Heart left ventricle (tissue), 16 donors: ENCODE data around the gene GCC1. TPM values are rescaled to one million over a fixed set of nuclear protein-coding genes. Genes with fewer than 3 reads are reported as not detected.

ENCODE experiments used
- ATAC-seq, 4 donors: fragments of 200-7000 bp; cut with Tn5 transposase; one replicate each; pipeline ENCODE4 v1.9.1; 2020 to 2022; ENCODE audit warnings: moderate library complexity in 4 of 4, mild to moderate bottlenecking in 3 of 4, moderate number of reproducible peaks in 1 of 4
- DNase-seq, 5 donors: peaks; one replicate each; pipeline ENCODE4 v3.0.0-alpha.2; 2020
- H3K27ac ChIP-seq, 12 donors: fragments of 200-600 bp; sonication (generic) in 4 of 12; one replicate each; pipeline versions ENCODE4 v1.5.0 to v1.8.0; 2016 to 2022; ENCODE audit warnings: mild to moderate bottlenecking in 2 of 12
- H3K27me3 ChIP-seq, 9 donors: fragments of 200-600 bp; sonication (generic) in 2 of 9; one replicate each; pipeline versions ENCODE4 v1.5.1 to v1.8.0; 2016 to 2022; ENCODE audit warnings: mild to moderate bottlenecking in 3 of 9
- H3K36me3 ChIP-seq, 9 donors: fragments of 200-600 bp; sonication (generic) in 2 of 9; one replicate each; pipeline versions ENCODE4 v1.5.0 to v1.8.0; 2018 to 2022; ENCODE audit warnings: mild to moderate bottlenecking in 2 of 9
- H3K4me1 ChIP-seq, 12 donors: fragments of 200-600 bp; sonication (generic) in 4 of 12; one replicate each; pipeline versions ENCODE4 v1.5.0 to v1.8.0; 2016 to 2022; ENCODE audit warnings: mild to moderate bottlenecking in 3 of 12
- H3K4me3 ChIP-seq, 12 donors: fragments of 200-600 bp; sonication (generic) in 4 of 12; one replicate each; pipeline versions ENCODE4 v1.5.0 to v1.8.0; 2017 to 2022; ENCODE audit warnings: mild to moderate bottlenecking in 9 of 12, moderate library complexity in 4 of 12
- H3K9me3 ChIP-seq, 12 donors: fragments of 200-600 bp; sonication (generic) in 4 of 12; one replicate each; pipeline versions ENCODE4 v1.5.0 to v1.8.0; 2016 to 2022; ENCODE audit warnings: mild to moderate bottlenecking in 1 of 12
- CTCF ChIP-seq, 12 donors: fragments of 200-600 bp; sonication (generic) in 4 of 12; IDR thresholded peaks; one replicate each; pipeline versions ENCODE4 v1.5.0 to v1.8.0; 2018 to 2022; ENCODE audit warnings: antibody characterized with exemption in 12 of 12, mild to moderate bottlenecking in 5 of 12
- POLR2A ChIP-seq, 2 donors: fragments of 450-650 bp; IDR thresholded peaks; one replicate each; pipeline ENCODE4 v1.6.1; 2017; ENCODE audit warnings: antibody characterized with exemption in 2 of 2, mild to moderate bottlenecking in 2 of 2, moderate library complexity in 2 of 2
- WGBS, 4 donors: extraction: QIAGEN DNeasy Blood & Tissue Kit in 2 of 4; methylation state at CpG; one replicate each; pipeline versions ENCODE4 v1.1.5 to v1.1.7; 2013 to 2018; 5-methylcytosine and 5-hydroxymethylcytosine counted together
- intact Hi-C, 10 donors: fragments of 100-400 bp; cut with DNase I; formaldehyde crosslinking; loops; one replicate each; pipeline versions ENCODE4 v1.11.1 to v1.14.2; 2022
- polyA plus RNA-seq, 2 donors: library from polyadenylated mRNA; stranded (reverse); fragments of 200-250 nt; gene quantifications; one replicate each; pipeline ENCODE4 v1.2.3, GENCODE V29; 2013
- total RNA-seq, 9 donors: library from RNA; depleted of rRNA in 2 of 9; stranded (reverse); fragments of >200 nt in 2 of 9; fragmentation: NEBNext Ultra II Directional in 3 of 9; extraction: Animal tissue kit (Norgen Biotek cat#: 25700) in 3 of 9; gene quantifications; one replicate each; pipeline versions ENCODE4 v1.1.0 to v1.2.4, GENCODE V29; 2016 to 2023
- donor health status: ischemic (EF 13 %, LVEDD 7.1; RV severe dilation, severe dysfunction).
- donor health status: healthy with polysubstance abuse.
- donor health status: DM: no; HTN: yes; CAD: no.
- donor health status: DM: no; HTN: no; CAD: no.
- donor health status: ischemic (EF 25% LVEDD 6.9; RV normal size, moderate dysfunction).
- donor health status: ischemic (EF 25% LVEDD 5.7; RV mildly dilated, moderate dysfunction).
- donor health status: healthy.
- donor health status: DM: yes; HTN: yes; CAD: no.
- donor health status: ischemic (EF 35%, LVEDD 5.7; RV mildly dilated, moderate dysfunction).
- donor health status: nonischemic (EF 11% LVEDD 7.7; RV severe dilation, severe dysfunction).
- donor health status: DM: yes; HTN: yes; CAD: no.
- donor health status: PGD.
- donor health status: ischemic (EF 29% LVEDD 5.4; RV normal size, mild dysfunction).
- donor health status: nonischemic (EF 23%, LVEDD 6.1; RV moderate dilation, normal function).

GCC1 gene
- total and polyA plus RNA-seq, 11 donors: 2.2 to 12.8 (median 8.0) TPM

GRCh38 chr7:127609297-127609696 lies 23.9 kb upstream of the GCC1 start:
- Histone ChIP-seq H3K27me3 (peaks cover 0 to 13% (median 0%) of the 10 kb centered on the region in 9 donors), H3K4me3 (no peak overlapping the region), H3K27ac (no peak overlapping the region), H3K4me1 (no peaks in the 10 kb centered on the region), H3K9me3 (peaks cover 0 to 18% (median 3%) of the 10 kb centered on the region in 12 donors), H3K36me3 (no peaks in the 10 kb centered on the region)
- TF ChIP-seq POLR2A (IDR thresholded peaks at IDR 0.05) (no peak), CTCF (IDR thresholded peaks at IDR 0.05) (no peak)
- intact Hi-C loops: no loop called here
- no peak for ATAC-seq
- 63 to 93% (median 91%) methylated on average over 2 to 6 of the region's 6 CpGs for WGBS, 4 donors
- no peak for DNase-seq

GRCh38 chr7:127608446-127608845 lies 23.1 kb upstream of the GCC1 start:
- H3K4me3 ChIP-seq: no peak overlapping the region
- TF ChIP-seq POLR2A (IDR thresholded peaks at IDR 0.05) (no peak), CTCF (IDR thresholded peaks at IDR 0.05) (no peak)
- H3K27me3 ChIP-seq: peaks cover 0 to 5% (median 0%) of the 10 kb centered on the region in 9 donors
- no peak overlapping the region for H3K27ac ChIP-seq
- no peak for DNase-seq
- no peaks in the 10 kb centered on the region for H3K36me3 ChIP-seq
- intact Hi-C loops: no loop called here
- 83 to 89% (median 85%) methylated on average over 6 of the region's 6 CpGs for WGBS, 4 donors
- ATAC-seq: no peak
- H3K4me1 ChIP-seq: no peaks in the 10 kb centered on the region
- H3K9me3 ChIP-seq: peaks cover 0 to 18% (median 3%) of the 10 kb centered on the region in 12 donors

- TF ChIP-seq POLR2A (IDR thresholded peaks at IDR 0.05): no peak
- no peak for TF ChIP-seq CTCF (IDR thresholded peaks at IDR 0.05)
- Histone ChIP-seq H3K27me3 (no peaks in the 10 kb centered on the region), H3K4me1 (no peaks in the 10 kb centered on the region), H3K27ac (no peak overlapping the region), H3K4me3 (no peak overlapping the region), H3K9me3 (no peaks in the 10 kb centered on the region), H3K36me3 (no peaks in the 10 kb centered on the region)
- DNase-seq (no peak), ATAC-seq (no peak)
- WGBS, 4 donors: 72 to 83% (median 79%) methylated on average over 3 of the region's 3 CpGs
- intact Hi-C loops: no loop called here
Observed at GRCh38 chr7:127600885-127601284, 15.5 kb upstream of the GCC1 start.

- H3K4me1 ChIP-seq: no peaks in the 10 kb centered on the region
- H3K36me3 ChIP-seq: no peaks in the 10 kb centered on the region
- H3K9me3 ChIP-seq: no peaks in the 10 kb centered on the region
- no peaks in the 10 kb centered on the region for H3K27me3 ChIP-seq
- no peak overlapping the region for H3K4me3 ChIP-seq
- TF ChIP-seq CTCF (IDR thresholded peaks at IDR 0.05): no peak
- TF ChIP-seq POLR2A (IDR thresholded peaks at IDR 0.05): no peak
- 54 to 62% (median 55%) methylated on average over 6 of the region's 6 CpGs for WGBS, 4 donors
- no peak overlapping the region for H3K27ac ChIP-seq
- no peak for DNase-seq
- ATAC-seq: no peak
- intact Hi-C loops: no loop called here
Observed at GRCh38 chr7:127598318-127598717, 12.9 kb upstream of the GCC1 start.
